HT1080 (cell line): Measurements from ENCODE around the gene COL4A2. TPM values are rescaled to one million over a fixed set of nuclear protein-coding genes. Genes with fewer than 3 reads are reported as not detected.

Experiments
- DNase-seq: peaks from one replicate; pipeline ENCODE4 v3.0.0-alpha.2; 2015; ENCODE audit warnings: low read depth
- total RNA-seq: library from RNA; depleted of rRNA; stranded (reverse); fragments of >200 nt; shearing (Covaris generic); gene quantifications from 2 replicates; pipeline ENCODE4 v1.2.3, GENCODE V29; 2014

Gene COL4A2
- total RNA-seq, 1 experiment from 2014 or later = 219 TPM

GRCh38 chr13:110468986-110469495 lies 162.0 kb downstream of the COL4A2 start:
- DNase-seq = no peak

DNA sequence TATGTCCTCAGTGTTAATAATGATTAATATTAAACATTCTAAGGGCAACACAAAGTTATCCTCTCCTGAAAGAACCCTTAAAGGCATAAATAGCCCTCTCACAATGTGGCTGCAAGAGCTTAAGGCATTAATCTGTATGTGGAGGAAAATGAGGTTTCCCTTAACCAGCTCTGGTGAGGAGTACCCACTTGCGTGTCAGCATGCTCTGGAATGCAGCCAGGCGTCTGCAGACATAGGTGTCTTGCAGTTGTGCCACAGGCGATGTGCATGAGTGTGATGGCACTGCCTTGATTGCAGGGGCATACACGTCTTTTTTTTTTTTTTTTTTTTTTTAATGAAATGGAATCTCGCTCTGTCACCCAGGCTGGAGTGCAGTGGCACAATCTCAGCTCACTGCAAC lies 162.5 kb downstream of the COL4A2 start:
- no peak for DNase-seq

- no peak for DNase-seq
Measured at GRCh38 chr13:110470272-110471009, 163.4 kb downstream of the COL4A2 start.

- DNase-seq = no peak
Measured at GRCh38 chr13:110471156-110471832, 164.2 kb downstream of the COL4A2 start.

GRCh38 chr13:110471833-110472162 lies 164.7 kb downstream of the COL4A2 start:
- DNase-seq = no peak

- DNase-seq = no peak
Measured at GRCh38 chr13:110472904-110473563, 165.9 kb downstream of the COL4A2 start.

DNA sequence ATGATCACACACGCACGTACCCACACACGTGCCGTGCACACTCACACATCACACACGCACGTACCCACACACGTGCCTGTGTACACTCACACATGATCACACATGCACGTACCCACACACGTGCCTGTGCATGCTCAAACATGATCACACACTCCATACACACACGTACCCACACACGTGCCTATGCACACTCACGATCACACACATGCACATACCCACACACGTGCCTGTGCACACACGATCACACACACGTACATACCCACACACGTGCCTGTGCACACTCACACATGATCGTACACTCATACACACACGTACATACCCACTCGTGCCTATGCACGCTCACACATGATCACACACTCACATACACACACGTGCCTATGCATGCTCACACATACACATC lies 167.6 kb downstream of the COL4A2 start:
- DNase-seq = no peak

GRCh38 chr13:110475117-110475516 lies 168.0 kb downstream of the COL4A2 start:
- no peak for DNase-seq

DNA sequence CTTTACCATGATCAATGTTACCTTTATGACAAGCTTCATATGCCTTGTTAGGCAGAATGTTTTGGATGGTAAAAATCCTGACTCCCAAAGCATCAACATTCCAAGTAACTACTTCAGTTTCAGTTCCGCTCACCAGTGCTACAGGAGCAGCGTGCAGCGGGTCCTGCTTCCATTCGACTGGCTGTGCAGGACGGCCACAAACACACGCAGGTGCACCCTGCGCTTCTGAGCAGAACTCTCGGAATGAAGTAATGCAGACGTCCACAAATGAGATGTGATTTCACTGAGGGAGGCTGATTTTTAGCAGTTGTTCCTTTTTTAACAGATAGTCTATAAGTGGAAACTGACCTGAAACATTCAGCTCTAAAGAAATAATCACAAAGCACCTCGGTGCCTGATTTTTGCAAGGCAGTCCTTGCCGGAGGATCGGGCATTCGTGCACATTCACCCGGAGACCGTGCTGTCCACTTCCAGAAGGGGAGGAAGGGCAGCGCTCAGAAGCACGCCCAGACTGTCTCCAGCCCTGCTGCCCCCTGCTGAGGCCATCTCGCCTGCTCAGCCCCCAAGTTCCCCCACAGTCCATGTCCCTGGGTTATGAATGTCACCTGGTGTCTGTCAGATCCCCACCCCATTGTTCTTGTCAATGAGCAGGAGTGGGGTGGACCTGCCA lies 168.6 kb downstream of the COL4A2 start:
- DNase-seq = no peak

- no peak for DNase-seq
Measured at GRCh38 chr13:110476220-110476617, 169.1 kb downstream of the COL4A2 start.

DNA sequence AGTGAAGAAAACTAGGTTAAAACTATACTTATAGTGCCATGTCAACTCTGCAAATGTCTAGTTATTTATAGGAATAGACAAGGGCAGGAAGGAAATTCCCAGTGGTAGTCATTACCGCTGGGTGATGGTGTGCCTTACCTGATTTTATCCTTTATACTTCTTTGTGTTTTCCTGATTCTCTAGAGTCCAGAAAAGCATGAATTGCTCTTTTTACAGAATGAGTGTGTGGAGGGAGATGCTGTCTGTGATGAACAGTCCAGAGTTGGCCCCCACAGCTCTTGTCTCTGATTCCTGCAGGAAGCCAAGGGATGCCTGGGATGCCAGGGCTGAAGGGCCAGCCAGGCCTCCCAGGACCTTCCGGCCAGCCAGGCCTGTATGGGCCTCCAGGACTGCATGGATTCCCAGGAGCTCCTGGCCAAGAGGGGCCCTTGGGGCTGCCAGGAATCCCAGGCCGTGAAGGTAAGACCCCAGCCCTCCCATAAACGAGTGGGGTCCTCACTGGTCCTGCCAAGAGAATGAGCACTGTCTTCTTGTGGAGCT lies 170.7 kb downstream of the COL4A2 start:
- no peak for DNase-seq

GRCh38 chr13:110478405-110479214 lies 171.5 kb downstream of the COL4A2 start:
- no peak for DNase-seq

DNA sequence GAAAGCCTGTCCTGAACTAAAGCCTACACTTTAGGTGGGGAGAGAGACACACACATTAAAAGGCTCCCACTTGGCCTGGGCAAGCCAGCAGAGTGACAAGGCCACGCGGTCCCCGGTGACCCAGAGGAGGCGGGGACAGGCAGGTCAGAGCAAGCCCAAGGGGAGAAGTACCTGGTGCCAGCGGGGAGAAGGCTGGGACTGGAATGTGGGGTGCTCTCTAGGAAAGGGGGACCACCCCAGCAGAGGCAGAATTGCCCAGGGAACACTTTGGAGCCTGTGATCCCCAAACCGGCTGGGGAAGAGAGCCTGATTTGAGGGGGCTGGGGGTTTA lies 172.1 kb downstream of the COL4A2 start:
- DNase-seq = no peak

- no peak for DNase-seq
Measured at GRCh38 chr13:110479648-110480047, 172.6 kb downstream of the COL4A2 start.

GRCh38 chr13:110480161-110480560 lies 173.1 kb downstream of the COL4A2 start:
- DNase-seq = no peak

DNA sequence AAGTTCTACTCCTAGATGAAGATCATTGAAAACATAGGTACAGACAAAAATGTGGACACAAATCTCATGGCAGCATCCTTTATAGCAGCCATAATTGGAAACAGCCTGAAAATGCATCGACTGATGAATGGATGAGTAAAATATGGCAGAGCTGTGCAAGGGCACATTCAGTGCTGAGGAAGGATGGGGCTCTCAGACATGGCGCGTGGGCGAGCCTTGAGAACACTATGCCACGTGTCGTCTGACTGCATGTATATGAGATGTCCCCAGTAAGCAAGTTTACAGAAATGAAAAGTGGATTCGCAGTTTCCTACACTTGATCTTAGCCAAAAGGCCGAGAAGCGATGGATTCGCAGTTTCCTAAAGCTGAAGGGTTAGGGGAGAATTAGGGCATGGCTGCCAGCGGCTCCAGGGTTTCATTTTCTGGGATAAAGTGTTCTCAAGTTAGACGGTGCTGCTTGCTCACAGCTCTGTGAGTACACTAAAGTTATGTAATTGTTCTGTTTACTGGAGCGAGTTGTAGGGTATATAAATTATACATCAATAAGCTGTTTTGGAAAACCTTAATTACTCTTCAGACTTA lies 176.4 kb downstream of the COL4A2 start:
- no peak for DNase-seq

DNA sequence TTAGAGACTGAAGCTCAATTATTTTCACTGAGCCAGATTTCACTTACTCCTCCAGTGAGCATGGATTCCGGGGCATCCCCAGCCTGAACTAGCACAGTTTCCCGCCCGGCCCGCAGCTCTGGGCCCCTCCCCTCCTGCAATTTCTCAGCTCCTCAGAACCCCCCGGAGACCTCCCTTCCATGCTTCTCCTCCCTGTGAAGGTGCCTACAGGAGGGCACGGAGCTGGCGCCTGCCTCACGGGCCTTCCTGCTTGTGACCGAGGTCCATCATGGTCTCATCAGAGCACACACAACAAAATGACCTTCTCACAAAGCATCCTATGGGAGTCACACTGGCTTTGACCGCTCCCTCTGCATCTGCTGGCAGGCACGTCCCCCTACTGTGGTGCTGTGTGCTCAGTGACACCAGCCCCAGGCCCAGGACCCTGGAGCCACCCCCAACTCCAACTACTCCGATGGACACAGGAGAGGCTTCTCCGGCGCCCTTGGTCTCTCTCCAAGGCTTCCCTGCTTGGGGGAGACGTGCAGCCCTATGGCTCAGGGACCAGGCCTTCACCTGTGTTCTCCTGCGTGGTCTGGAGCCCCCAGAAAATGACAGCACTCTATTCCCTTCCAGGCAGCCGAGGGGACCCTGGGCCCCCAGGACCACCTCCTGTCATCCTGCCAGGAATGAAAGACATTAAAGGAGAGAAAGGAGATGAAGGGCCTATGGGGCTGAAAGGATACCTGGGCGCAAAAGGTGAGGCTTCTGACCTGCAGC lies 177.4 kb downstream of the COL4A2 start:
- no peak for DNase-seq

DNA sequence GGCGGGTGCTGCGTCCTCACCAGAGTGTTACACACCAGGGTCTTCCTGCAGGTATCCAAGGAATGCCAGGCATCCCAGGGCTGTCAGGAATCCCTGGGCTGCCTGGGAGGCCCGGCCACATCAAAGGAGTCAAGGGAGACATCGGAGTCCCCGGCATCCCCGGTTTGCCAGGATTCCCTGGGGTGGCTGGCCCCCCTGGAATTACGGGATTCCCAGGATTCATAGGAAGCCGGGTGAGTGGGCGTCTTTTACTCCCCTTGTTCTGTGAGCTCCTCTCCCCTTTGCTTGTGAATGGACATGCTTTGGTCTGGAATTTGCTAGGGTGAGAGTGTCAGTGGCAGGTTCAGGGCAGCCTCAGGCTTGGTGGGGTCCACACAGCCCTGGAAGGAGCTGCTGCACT lies 178.5 kb downstream of the COL4A2 start:
- no peak for DNase-seq

GRCh38 chr13:110486061-110486715 lies 179.1 kb downstream of the COL4A2 start:
- no peak for DNase-seq
